ENCODE results near the gene IZUMO1R. TPM values are rescaled to one million over a fixed set of nuclear protein-coding genes. Genes with fewer than 3 reads are reported as not detected.

The IZUMO1R gene
- total RNA-seq, 1 experiment from 2014 or later, result not detected

GRCh38 chr11:94322501-94322900 lies 18.1 kb downstream of the IZUMO1R start:
- intact Hi-C loops (cut with micrococcal nuclease), result loop anchor here (10.0 kb wide), 1 partner anchor 138 kb away; no protein-coding TSS in a partner anchor
- H3K4me3 Mint-ChIP-seq (ENCODE audit: unreplicated experiment), result no peak overlapping the region
- BruUV-seq (replicated peaks), result no TSS peak
- no peak for TF ChIP-seq CTCF (IDR thresholded peaks at IDR 0.05; ENCODE audit: unreplicated experiment)
- no peaks in the 10 kb centered on the region for H3K36me3 Mint-ChIP-seq (ENCODE audit: insufficient read depth, unreplicated experiment)
- POLR2A ChIA-PET, result no interaction called here
- H3K27me3 Mint-ChIP-seq (ENCODE audit: insufficient read depth, unreplicated experiment), result peaks cover 20% of the 10 kb centered on the region
- CTCF ChIA-PET, result no interaction called here
- H3K4me1 Mint-ChIP-seq (ENCODE audit: insufficient read depth, unreplicated experiment), result no peaks in the 10 kb centered on the region
- no peaks in the 10 kb centered on the region for H3K9me3 Mint-ChIP-seq (ENCODE audit: unreplicated experiment)
- DNase-seq (ENCODE audit: unreplicated experiment), result no peak
- H3K27ac Mint-ChIP-seq (ENCODE audit: low read depth, unreplicated experiment), result no peak overlapping the region

GRCh38 chr11:94325681-94326080 lies 21.3 kb downstream of the IZUMO1R start:
- peak; percentile 54 for TF ChIP-seq CTCF (IDR thresholded peaks at IDR 0.05; ENCODE audit: unreplicated experiment)
- Mint-ChIP-seq H3K27me3 (ENCODE audit: insufficient read depth, unreplicated experiment) (peaks cover 20% of the 10 kb centered on the region), H3K9me3 (ENCODE audit: unreplicated experiment) (no peaks in the 10 kb centered on the region), H3K27ac (ENCODE audit: low read depth, unreplicated experiment) (no peak overlapping the region), H3K36me3 (ENCODE audit: insufficient read depth, unreplicated experiment) (no peaks in the 10 kb centered on the region), H3K4me1 (ENCODE audit: insufficient read depth, unreplicated experiment) (peaks cover 3% of the 10 kb centered on the region), H3K4me3 (ENCODE audit: unreplicated experiment) (no peak overlapping the region)
- CTCF ChIA-PET, result interaction anchor here (1.5 kb wide), 1 partner anchor 12 kb away, joined by 3 read pairs; no protein-coding TSS in a partner anchor
- DNase-seq (ENCODE audit: unreplicated experiment), result peak; percentile 67
- POLR2A ChIA-PET, result no interaction called here
- BruUV-seq (replicated peaks), result no TSS peak
- intact Hi-C loops (cut with micrococcal nuclease), result loop anchor here (1.0 to 10.0 kb wide), 2 partner anchors 141 to 179 kb away; no protein-coding TSS in a partner anchor

- no peak for TF ChIP-seq CTCF (IDR thresholded peaks at IDR 0.05; ENCODE audit: unreplicated experiment)
- no peaks in the 10 kb centered on the region for H3K9me3 Mint-ChIP-seq (ENCODE audit: unreplicated experiment)
- H3K27me3 Mint-ChIP-seq (ENCODE audit: insufficient read depth, unreplicated experiment), result peaks cover 20% of the 10 kb centered on the region
- intact Hi-C loops (cut with micrococcal nuclease), result loop anchor here (10.0 kb wide), 1 partner anchor 142 kb away; no protein-coding TSS in a partner anchor
- no TSS peak for BruUV-seq (replicated peaks)
- H3K27ac Mint-ChIP-seq (ENCODE audit: low read depth, unreplicated experiment), result no peak overlapping the region
- H3K4me3 Mint-ChIP-seq (ENCODE audit: unreplicated experiment), result no peak overlapping the region
- peaks cover 10% of the 10 kb centered on the region for H3K4me1 Mint-ChIP-seq (ENCODE audit: insufficient read depth, unreplicated experiment)
- CTCF ChIA-PET, result interaction anchor here (0.6 to 1.5 kb wide), 3 partner anchors 10 to 579 kb away, joined by 3 read pairs; no protein-coding TSS in a partner anchor
- POLR2A ChIA-PET, result no interaction called here
- DNase-seq (ENCODE audit: unreplicated experiment), result no peak
- H3K36me3 Mint-ChIP-seq (ENCODE audit: insufficient read depth, unreplicated experiment), result no peaks in the 10 kb centered on the region
Measured at GRCh38 chr11:94326947-94327346, 22.6 kb downstream of the IZUMO1R start.

- H3K9me3 Mint-ChIP-seq (ENCODE audit: unreplicated experiment), result no peaks in the 10 kb centered on the region
- intact Hi-C loops (cut with micrococcal nuclease), result loop anchor here (10.0 kb wide), 1 partner anchor 144 kb away; no protein-coding TSS in a partner anchor
- ChIA-PET CTCF (interaction anchor here (0.6 kb wide), 1 partner anchor 432 kb away, joined by 3 read pairs; no protein-coding TSS in a partner anchor), POLR2A (no interaction called here)
- no peak overlapping the region for H3K27ac Mint-ChIP-seq (ENCODE audit: low read depth, unreplicated experiment)
- no peak for DNase-seq (ENCODE audit: unreplicated experiment)
- H3K27me3 Mint-ChIP-seq (ENCODE audit: insufficient read depth, unreplicated experiment), result peaks cover 20% of the 10 kb centered on the region
- H3K36me3 Mint-ChIP-seq (ENCODE audit: insufficient read depth, unreplicated experiment), result no peaks in the 10 kb centered on the region
- no peak for TF ChIP-seq CTCF (IDR thresholded peaks at IDR 0.05; ENCODE audit: unreplicated experiment)
- BruUV-seq (replicated peaks), result no TSS peak
- H3K4me1 Mint-ChIP-seq (ENCODE audit: insufficient read depth, unreplicated experiment), result peaks cover 10% of the 10 kb centered on the region
- H3K4me3 Mint-ChIP-seq (ENCODE audit: unreplicated experiment), result no peak overlapping the region
Measured at GRCh38 chr11:94328587-94329080, 24.3 kb downstream of the IZUMO1R start.
